IMR-90 (cell line): ENCODE data around the gene ABT1. TPM values are rescaled to one million over a fixed set of nuclear protein-coding genes. Genes with fewer than 3 reads are reported as not detected.

Experiments used
- ATAC-seq: fragments of 200-7000 bp; cut with Tn5 transposase; 2 replicates; pipeline ENCODE4 v1.9.1; 2020; ENCODE audit warnings: low read depth, mild to moderate bottlenecking, moderate library complexity
- BruUV-seq: library from RNA; stranded (reverse); fragments of 400-500 nt; replicated peaks from 2 replicates; lab custom pipeline; 2021; lab: Mats Ljungman, UMichigan
- CTCF ChIA-PET: fragments of 300-600 bp; formaldehyde crosslinking; extraction: SDS; loops from one replicate; lab custom pipeline; 2021; ENCODE audit warnings: antibody characterized with exemption; lab: Yijun Ruan, JAX
- POLR2A ChIA-PET: fragments of 300-600 bp; sonication (Branson Sonifier 250); formaldehyde crosslinking; loops from one replicate; lab custom pipeline; 2022; ENCODE audit warnings: antibody characterized with exemption; ENCODE audit not compliant: unreplicated experiment; lab: Charles Lee
- DNase-seq: peaks from one replicate; pipeline ENCODE4 v3.0.0; 2013
- H2AFZ ChIP-seq: replicated peaks from 2 replicates; pipeline ENCODE3; 2013; ENCODE audit warnings: low read length, mild to moderate bottlenecking; ENCODE audit not compliant: poor library complexity
- H2AK5ac ChIP-seq: 2 replicates; pipeline ENCODE4 v1.6.1; 2013; ENCODE audit warnings: low read depth, low read length, inconsistent platforms
- H2AK9ac ChIP-seq: replicated peaks from 2 replicates; pipeline ENCODE3; 2013; ENCODE audit warnings: mild to moderate bottlenecking, low read depth, low read length, moderate library complexity; ENCODE audit not compliant: poor library complexity
- H2BK120ac ChIP-seq: 2 replicates; pipeline ENCODE4 v1.6.1; 2013; ENCODE audit warnings: low read depth, low read length, inconsistent platforms
- H2BK15ac ChIP-seq: 3 replicates; pipeline ENCODE4 v1.6.1; 2013; ENCODE audit warnings: low read depth, low read length, inconsistent platforms
- H2BK20ac ChIP-seq: 2 replicates; pipeline ENCODE4 v1.6.1; 2013; ENCODE audit warnings: low read depth, mild to moderate bottlenecking, inconsistent platforms, low read length, moderate library complexity
- H2BK5ac ChIP-seq: 2 replicates; pipeline ENCODE4 v1.6.1; 2013; ENCODE audit warnings: mild to moderate bottlenecking, low read depth, low read length, inconsistent platforms; ENCODE audit not compliant: poor library complexity, severe bottlenecking
- H3K14ac ChIP-seq: replicated peaks from 2 replicates; pipeline ENCODE4 v1.6.1; 2013; ENCODE audit warnings: low read depth, low read length, inconsistent platforms
- H3K18ac ChIP-seq: 2 replicates; pipeline ENCODE4 v1.6.1; 2013; ENCODE audit warnings: low read depth, low read length, control low read depth
- H3K23ac ChIP-seq: 2 replicates; pipeline ENCODE4 v1.6.1; 2013; ENCODE audit warnings: low read depth, low read length, inconsistent platforms
- H3K27ac ChIP-seq: 2 replicates; pipeline ENCODE4 v1.5.1; 2013; ENCODE audit warnings: mild to moderate bottlenecking, control low read depth, low read length; ENCODE audit not compliant: insufficient read depth
- H3K27me3 ChIP-seq: 2 replicates; pipeline ENCODE4 v1.6.1; 2013; ENCODE audit warnings: low read length; ENCODE audit not compliant: control insufficient read depth, insufficient read depth
- H3K36me3 ChIP-seq: 2 replicates; pipeline ENCODE4 v1.6.1; 2013; ENCODE audit warnings: low read length, mixed read lengths; ENCODE audit not compliant: control insufficient read depth, insufficient read depth
- H3K4ac ChIP-seq: 2 replicates; pipeline ENCODE4 v1.6.1; 2013; ENCODE audit warnings: low read depth, low read length, inconsistent platforms
- H3K4me1 ChIP-seq: 2 replicates; pipeline ENCODE4 v1.6.1; 2013; ENCODE audit warnings: low read length, mixed read lengths; ENCODE audit not compliant: control insufficient read depth, insufficient read depth
- H3K4me2 ChIP-seq: 2 replicates; pipeline ENCODE4 v1.6.1; 2013; ENCODE audit warnings: low read depth, mild to moderate bottlenecking, control low read depth, low read length, moderate library complexity
- H3K4me3 ChIP-seq: 2 replicates; pipeline ENCODE4 v1.5.1; 2013; ENCODE audit warnings: low read depth, mild to moderate bottlenecking, control low read depth, low read length, moderate library complexity; ENCODE audit not compliant: insufficient read depth
- H3K56ac ChIP-seq: 2 replicates; pipeline ENCODE4 v1.6.1; 2013; ENCODE audit warnings: low read length, inconsistent platforms; ENCODE audit not compliant: insufficient read depth; ENCODE audit errors: extremely low read depth
- H3K79me1 ChIP-seq, 2 experiments: 2 replicates each; pipeline ENCODE4 v1.6.1; 2013; ENCODE audit warnings: low read length in 2 of 2, inconsistent platforms in 1 of 2, low read depth in 1 of 2
- H3K9ac ChIP-seq: 2 replicates; pipeline ENCODE4 v1.6.1; 2013; ENCODE audit warnings: low read depth, low read length, control low read depth
- H3K9me1 ChIP-seq: 2 replicates; pipeline ENCODE4 v1.6.1; 2013; ENCODE audit warnings: low read length, inconsistent platforms; ENCODE audit not compliant: insufficient read depth
- H3K9me3 ChIP-seq: 2 replicates; pipeline ENCODE4 v1.6.1; 2013; ENCODE audit warnings: low read length; ENCODE audit not compliant: control insufficient read depth, insufficient read depth
- H4K20me1 ChIP-seq: 2 replicates; pipeline ENCODE4 v1.6.1; 2013; ENCODE audit warnings: low read length, inconsistent platforms; ENCODE audit not compliant: insufficient read depth
- H4K5ac ChIP-seq: 2 replicates; pipeline ENCODE4 v1.6.1; 2013; ENCODE audit warnings: mild to moderate bottlenecking, low read depth, low read length, control low read depth
- H4K8ac ChIP-seq, 2 experiments: 2 replicates each; pipeline ENCODE4 v1.6.1; 2013; ENCODE audit warnings: low read depth in 2 of 2, low read length in 2 of 2, control low read depth in 1 of 2, inconsistent platforms in 1 of 2
- H4K91ac ChIP-seq: 2 replicates; pipeline ENCODE4 v1.6.1; 2013; ENCODE audit warnings: low read depth, low read length, inconsistent platforms; ENCODE audit not compliant: insufficient read depth
- BHLHE40 ChIP-seq: fragments of 150-350 bp; IDR thresholded peaks from 2 replicates; pipeline ENCODE4 v1.6.1; 2016; ENCODE audit warnings: mild to moderate bottlenecking, low read depth, low read length
- CEBPB ChIP-seq: IDR thresholded peaks from 2 replicates; pipeline ENCODE4 v1.6.1; 2012; ENCODE audit warnings: low read depth, low read length, improper control_type of control experiment
- CHD1 ChIP-seq: IDR thresholded peaks from 2 replicates; pipeline ENCODE4 v1.6.1; 2012; ENCODE audit warnings: low read depth, low read length, improper control_type of control experiment
- CTCF ChIP-seq: conservative IDR thresholded peaks from 2 replicates; pipeline ENCODE4 v1.5.1; 2012; ENCODE audit warnings: mild to moderate bottlenecking, low read depth, low read length, improper control_type of control experiment
- ELK1 ChIP-seq: fragments of 150-350 bp; IDR thresholded peaks from 2 replicates; pipeline ENCODE4 v1.6.1; 2016; ENCODE audit warnings: low read depth, mild to moderate bottlenecking, low read length, moderate library complexity, borderline replicate concordance
- FOS ChIP-seq: fragments of 150-350 bp; IDR thresholded peaks from 2 replicates; pipeline ENCODE4 v1.6.1; 2016; ENCODE audit warnings: low read depth, low read length
- MAFK ChIP-seq: IDR thresholded peaks from 2 replicates; pipeline ENCODE4 v1.6.1; 2012; ENCODE audit warnings: low read depth, low read length, improper control_type of control experiment
- MXI1 ChIP-seq: IDR thresholded peaks from 2 replicates; pipeline ENCODE4 v1.6.1; 2012; ENCODE audit warnings: low read depth, mild to moderate bottlenecking, low read length, moderate library complexity, borderline replicate concordance
- NFE2L2 ChIP-seq: fragments of 150-350 bp; IDR thresholded peaks from 2 replicates; pipeline ENCODE4 v1.6.1; 2016; ENCODE audit warnings: low read depth, mild to moderate bottlenecking, low read length
- POLR2A ChIP-seq: IDR thresholded peaks from 2 replicates; pipeline ENCODE4 v1.6.1; 2012; ENCODE audit warnings: mild to moderate bottlenecking, low read depth, low read length
- RAD21 ChIP-seq: IDR thresholded peaks from 2 replicates; pipeline ENCODE4 v1.6.1; 2012; ENCODE audit warnings: low read length, improper control_type of control experiment
- RCOR1 ChIP-seq: IDR thresholded peaks from 2 replicates; pipeline ENCODE4 v1.6.1; 2012; ENCODE audit warnings: mild to moderate bottlenecking, low read length, improper control_type of control experiment; ENCODE audit not compliant: insufficient replicate concordance
- RFX5 ChIP-seq: IDR thresholded peaks from 2 replicates; pipeline ENCODE4 v1.8.0; 2012; ENCODE audit warnings: low read depth, mild to moderate bottlenecking, low read length, moderate library complexity
- SMC3 ChIP-seq: fragments of 150-350 bp; IDR thresholded peaks from 2 replicates; pipeline ENCODE4 v1.6.1; 2016; ENCODE audit warnings: low read depth, mild to moderate bottlenecking, antibody characterized with exemption, low read length, moderate library complexity
- WGBS, 2 experiments: methylation state at CpG; one replicate each; pipeline versions ENCODE4 v1.1.5 to v1.1.7; 2013; ENCODE audit warnings: missing lambda C conversion rate in 2 of 2; ENCODE audit not compliant: insufficient read length in 1 of 2; ENCODE audit errors: extremely low coverage in 2 of 2; 5-methylcytosine and 5-hydroxymethylcytosine counted together
- dilution Hi-C: fragments of 300-500 bp; cut with HindIII; formaldehyde crosslinking; loops from one replicate; pipeline ENCODE4 v1.14.3; 2018; ENCODE audit warnings: low sequenced_read_pairs; ENCODE audit not compliant: unreplicated experiment
- in situ Hi-C: fragments of 300-500 bp; cut with MboI; formaldehyde crosslinking; loops from 3 replicates; pipeline ENCODE4 v1.14.3; 2019; ENCODE audit warnings: low sequenced_read_pairs, inconsistent platforms, mixed read lengths
- intact Hi-C: fragments of 100-400 bp; cut with micrococcal nuclease; formaldehyde crosslinking; loops from 2 replicates; pipeline ENCODE4 v1.10.0; 2022
- polyA plus RNA-seq, 3 experiments: library from polyadenylated mRNA; depleted of rRNA; stranded (reverse); fragments of >200 nt; gene quantifications; 2 replicates each; pipeline ENCODE4 v1.2.3, GENCODE V29; 2012; ENCODE audit warnings: low replicate concordance in 1 of 3
- total RNA-seq: library from RNA; depleted of rRNA; stranded (reverse); fragments of >200 nt; gene quantifications from 2 replicates; pipeline ENCODE4 v1.2.3, GENCODE V29; 2012
- TF ChIP-seq, protein P1 (sequence below): fragments of 150-350 bp; IDR thresholded peaks from 2 replicates; pipeline ENCODE4 v1.6.1; 2017; ENCODE audit warnings: mild to moderate bottlenecking, antibody characterized with exemption, low read length, low read depth

Gene ABT1
- total and polyA plus RNA-seq, 2 of the 4 experiments (the other 2 are of a cell fraction): 15.2 to 15.4 TPM

GRCh38 chr6:26555505-26556262 lies 41.1 kb upstream of the ABT1 start:
- Histone ChIP-seq H2AFZ (no peak overlapping the region), H3K18ac (no peak overlapping the region), H4K5ac (no peak overlapping the region), H2AK9ac (no peak overlapping the region), H3K27ac (no peak overlapping the region), H3K23ac (no peak overlapping the region), H3K36me3 (no peaks in the 10 kb centered on the region), H3K27me3 (no peaks in the 10 kb centered on the region), H2AK5ac (no peak overlapping the region), H3K4me1 (no peaks in the 10 kb centered on the region), H2BK15ac (no peak overlapping the region), H3K9ac (no peak overlapping the region), H3K79me1 (no peaks in the 10 kb centered on the region), H3K4me3 (peak overlapping the region; percentile 41; the same call in 1 of the 2 replicates), H3K14ac (no peak overlapping the region), H2BK120ac (no peak overlapping the region), H3K4ac (no peak overlapping the region), H3K4me2 (peak overlapping the region; percentile 77), H4K91ac (no peak overlapping the region), H4K20me1 (peaks cover 9% of the 10 kb centered on the region), H3K9me3 (no peaks in the 10 kb centered on the region), H4K8ac (no peak overlapping the region), H2BK5ac (peak overlapping the region; percentile 11), H3K56ac (no peak overlapping the region), H2BK20ac (no peak overlapping the region), H3K9me1 (no peaks in the 10 kb centered on the region)
- no peak for ATAC-seq
- in situ Hi-C loops: no loop called here
- CTCF ChIA-PET: interaction anchor here (0.6 to 1.4 kb wide), 3 partner anchors 40 to 601 kb away, joined by 3 to 5 read pairs (median 4); no protein-coding TSS in a partner anchor
- intact Hi-C loops: loop anchor here (1.0 to 10.0 kb wide), 3 partner anchors 13 to 231 kb away; no protein-coding TSS in a partner anchor
- peak; percentile 35 for DNase-seq
- dilution Hi-C loops: no loop called here
- BruUV-seq: no TSS peak
- 36% methylated on average over 2 of the region's 19 CpGs; no CpG with 5 or more reads in 1 of the 2 experiments for WGBS, 2 experiments
- POLR2A ChIA-PET: no interaction called here
- TF ChIP-seq BHLHE40: no peak
- TF ChIP-seq CEBPB: no peak
- TF ChIP-seq MXI1: no peak
- no peak for TF ChIP-seq RCOR1
- TF ChIP-seq CTCF: no peak
- no peak for TF ChIP-seq ELK1
- TF ChIP-seq MAFK: no peak
- no peak for TF ChIP-seq NFE2L2
- no peak for TF ChIP-seq RFX5
- no peak for TF ChIP-seq RAD21
- TF ChIP-seq SMC3: no peak
- TF ChIP-seq FOS: no peak
- no peak for TF ChIP-seq POLR2A
- TF ChIP-seq, protein P1, sequence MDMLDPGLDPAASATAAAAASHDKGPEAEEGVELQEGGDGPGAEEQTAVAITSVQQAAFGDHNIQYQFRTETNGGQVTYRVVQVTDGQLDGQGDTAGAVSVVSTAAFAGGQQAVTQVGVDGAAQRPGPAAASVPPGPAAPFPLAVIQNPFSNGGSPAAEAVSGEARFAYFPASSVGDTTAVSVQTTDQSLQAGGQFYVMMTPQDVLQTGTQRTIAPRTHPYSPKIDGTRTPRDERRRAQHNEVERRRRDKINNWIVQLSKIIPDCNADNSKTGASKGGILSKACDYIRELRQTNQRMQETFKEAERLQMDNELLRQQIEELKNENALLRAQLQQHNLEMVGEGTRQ: no peak
- no peak for TF ChIP-seq CHD1
